H9 (cell line): Measurements from ENCODE around the gene KRTAP6-1. TPM values are rescaled to one million over a fixed set of nuclear protein-coding genes. Genes with fewer than 3 reads are reported as not detected.

ENCODE experiments used
- DNase-seq: peaks from one replicate; pipeline ENCODE4 v3.0.0-alpha.2; 2017
- H2AFZ ChIP-seq: one replicate; pipeline ENCODE4 v1.6.1; 2013; ENCODE audit warnings: mild to moderate bottlenecking, low read length, control low read depth, moderate library complexity
- H2AK5ac ChIP-seq: 2 replicates; pipeline ENCODE4 v1.6.1; 2013; ENCODE audit warnings: low read length, control low read depth, mixed read lengths; ENCODE audit not compliant: insufficient read length
- H2BK120ac ChIP-seq: one replicate; pipeline ENCODE4 v1.6.1; 2013; ENCODE audit warnings: low read depth, mild to moderate bottlenecking, low read length, control low read depth, inconsistent platforms; ENCODE audit not compliant: poor library complexity, severe bottlenecking
- H2BK12ac ChIP-seq: 2 replicates; pipeline ENCODE4 v1.6.1; 2013; ENCODE audit warnings: low read length, control low read depth, mixed read lengths, low read depth; ENCODE audit not compliant: insufficient read length
- H2BK15ac ChIP-seq: 2 replicates; pipeline ENCODE4 v1.6.1; 2013; ENCODE audit warnings: low read depth, low read length, control low read depth
- H2BK20ac ChIP-seq: one replicate; pipeline ENCODE4 v1.6.1; 2013; ENCODE audit warnings: low read depth, mild to moderate bottlenecking, low read length, control low read depth, inconsistent platforms; ENCODE audit not compliant: poor library complexity, severe bottlenecking
- H2BK5ac ChIP-seq: 2 replicates; pipeline ENCODE4 v1.6.1; 2013; ENCODE audit warnings: low read length, control low read depth, mixed read lengths; ENCODE audit not compliant: insufficient read length
- H3K14ac ChIP-seq: 2 replicates; pipeline ENCODE4 v1.6.1; 2013; ENCODE audit warnings: low read length, control low read depth; ENCODE audit not compliant: insufficient read depth
- H3K18ac ChIP-seq: 2 replicates; pipeline ENCODE4 v1.6.1; 2013; ENCODE audit warnings: low read depth, mild to moderate bottlenecking, mixed read lengths, low read length, control low read depth; ENCODE audit not compliant: insufficient read length
- H3K23ac ChIP-seq: 2 replicates; pipeline ENCODE4 v1.6.1; 2013; ENCODE audit warnings: low read length, control low read depth, mixed read lengths, low read depth; ENCODE audit not compliant: insufficient read length
- H3K23me2 ChIP-seq: 2 replicates; pipeline ENCODE4 v1.6.1; 2013; ENCODE audit warnings: low read depth, mild to moderate bottlenecking, mixed read lengths, low read length, control low read depth; ENCODE audit not compliant: insufficient read length, poor library complexity, severe bottlenecking
- H3K27ac ChIP-seq: 2 replicates; pipeline ENCODE4 v1.5.1; 2013; ENCODE audit warnings: low read length, control low read depth, mixed read lengths, low read depth; ENCODE audit not compliant: insufficient read length
- H3K27me3 ChIP-seq: 2 replicates; pipeline ENCODE4 v1.6.1; 2013; ENCODE audit warnings: low read length, control low read depth, inconsistent platforms; ENCODE audit not compliant: insufficient read depth
- H3K4ac ChIP-seq: 2 replicates; pipeline ENCODE4 v1.6.1; 2013; ENCODE audit warnings: low read depth, mild to moderate bottlenecking, control low read depth, inconsistent platforms, low read length, moderate library complexity
- H3K4me1 ChIP-seq: 2 replicates; pipeline ENCODE4 v1.6.1; 2013; ENCODE audit warnings: low read length, control low read depth, inconsistent platforms; ENCODE audit not compliant: insufficient read depth
- H3K4me2 ChIP-seq: 2 replicates; pipeline ENCODE4 v1.6.1; 2013; ENCODE audit warnings: low read length, control low read depth, mixed read lengths; ENCODE audit not compliant: insufficient read length, insufficient read depth
- H3K56ac ChIP-seq: 2 replicates; pipeline ENCODE4 v1.6.1; 2013; ENCODE audit warnings: low read depth, mild to moderate bottlenecking, mixed read lengths, low read length, control low read depth; ENCODE audit not compliant: insufficient read length
- H3K79me1 ChIP-seq: 2 replicates; pipeline ENCODE4 v1.6.1; 2013; ENCODE audit warnings: low read depth, mild to moderate bottlenecking, moderate library complexity, low read length, control low read depth, inconsistent platforms; ENCODE audit not compliant: insufficient read depth, poor library complexity, severe bottlenecking
- H3K79me2 ChIP-seq: 2 replicates; pipeline ENCODE4 v1.6.1; 2013; ENCODE audit warnings: low read length, control low read depth, inconsistent platforms; ENCODE audit not compliant: insufficient read depth
- H3K9ac ChIP-seq: 2 replicates; pipeline ENCODE4 v1.6.1; 2013; ENCODE audit warnings: low read length, control low read depth, mixed read lengths; ENCODE audit not compliant: insufficient read length; ENCODE audit errors: extremely low read depth
- H3K9me3 ChIP-seq: one replicate; pipeline ENCODE4 v1.6.1; 2013; ENCODE audit warnings: low read depth, low read length, inconsistent platforms; ENCODE audit not compliant: control insufficient read depth
- H3T11ph ChIP-seq: one replicate; pipeline ENCODE4 v1.6.1; 2013; ENCODE audit warnings: mild to moderate bottlenecking, low read length, control low read depth, inconsistent platforms
- H4K20me1 ChIP-seq: one replicate; pipeline ENCODE4 v1.6.1; 2013; ENCODE audit not compliant: control insufficient read depth, insufficient read length, insufficient read depth
- H4K5ac ChIP-seq: 2 replicates; pipeline ENCODE4 v1.6.1; 2013; ENCODE audit warnings: low read depth, mild to moderate bottlenecking, mixed read lengths, low read length, control low read depth; ENCODE audit not compliant: insufficient read length
- H4K8ac ChIP-seq: replicated peaks from 2 replicates; pipeline ENCODE4 v1.6.1; 2013; ENCODE audit warnings: low read length, control low read depth, mixed read lengths, low read depth; ENCODE audit not compliant: insufficient read length
- H4K91ac ChIP-seq: 2 replicates; pipeline ENCODE4 v1.6.1; 2013; ENCODE audit warnings: low read depth, mild to moderate bottlenecking, moderate library complexity, mixed read lengths, low read length, control low read depth; ENCODE audit not compliant: insufficient read length
- H3K27ac Mint-ChIP-seq, 3 experiments: 2 replicates in 2 of 3; 3 replicates in 1 of 3; pipeline ENCODE4 v1.8.0; 2020 to 2021; ENCODE audit warnings: mixed read lengths in 3 of 3, mild to moderate bottlenecking in 1 of 3, moderate library complexity in 1 of 3
- H3K27me3 Mint-ChIP-seq: 2 replicates; pipeline ENCODE4 v1.8.0; 2021; ENCODE audit warnings: low read depth, mild to moderate bottlenecking, moderate library complexity, mixed read lengths
- H3K36me3 Mint-ChIP-seq, 3 experiments: 2 replicates in 2 of 3; 3 replicates in 1 of 3; pipeline ENCODE4 v1.8.0; 2020 to 2021; ENCODE audit warnings: low read depth in 3 of 3, mixed read lengths in 3 of 3; ENCODE audit not compliant: insufficient read depth in 1 of 3
- H3K4me1 Mint-ChIP-seq, 2 experiments: 2 replicates each; pipeline ENCODE4 v1.8.0; 2020; ENCODE audit warnings: mixed read lengths in 2 of 2
- H3K4me3 Mint-ChIP-seq, 2 experiments: 2 replicates in 1 of 2; 3 replicates in 1 of 2; pipeline ENCODE4 v1.8.0; 2020 to 2021; ENCODE audit warnings: mild to moderate bottlenecking in 2 of 2, mixed read lengths in 2 of 2, moderate library complexity in 1 of 2
- H3K9me3 Mint-ChIP-seq, 2 experiments: 2 replicates in 1 of 2; 3 replicates in 1 of 2; pipeline ENCODE4 v1.8.0; 2020; ENCODE audit warnings: mild to moderate bottlenecking in 2 of 2, mixed read lengths in 2 of 2, moderate library complexity in 1 of 2
- WGBS: extraction: QIAGEN DNeasy Blood & Tissue Kit; methylation state at CpG from one replicate; pipeline ENCODE4 v1.1.7; 2013; ENCODE audit warnings: missing lambda C conversion rate, low lambda C conversion rate, mixed read lengths; ENCODE audit not compliant: insufficient read length; ENCODE audit errors: extremely low coverage; 5-methylcytosine and 5-hydroxymethylcytosine counted together
- long read RNA-seq: library from polyadenylated mRNA; unstranded; transcript quantifications from one replicate; pipeline ENCODE4 v2.0.0, GENCODE V29; 2020
- total RNA-seq: library from RNA; stranded (reverse); gene quantifications from 2 replicates; pipeline ENCODE4 v1.2.1, GENCODE V29; 2021
- TF ChIP-seq, protein P1 (sequence below): fragments of 200-600 bp; sonication (generic); conservative IDR thresholded peaks from 3 replicates; pipeline ENCODE4 v1.8.0; 2021; ENCODE audit warnings: antibody characterized with exemption, mild to moderate bottlenecking

The KRTAP6-1 gene, protein sequence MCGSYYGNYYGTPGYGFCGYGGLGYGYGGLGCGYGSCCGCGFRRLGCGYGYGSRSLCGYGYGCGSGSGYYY
- not detected in 2 replicates for total RNA-seq
- long read RNA-seq = 0 reads

DNA sequence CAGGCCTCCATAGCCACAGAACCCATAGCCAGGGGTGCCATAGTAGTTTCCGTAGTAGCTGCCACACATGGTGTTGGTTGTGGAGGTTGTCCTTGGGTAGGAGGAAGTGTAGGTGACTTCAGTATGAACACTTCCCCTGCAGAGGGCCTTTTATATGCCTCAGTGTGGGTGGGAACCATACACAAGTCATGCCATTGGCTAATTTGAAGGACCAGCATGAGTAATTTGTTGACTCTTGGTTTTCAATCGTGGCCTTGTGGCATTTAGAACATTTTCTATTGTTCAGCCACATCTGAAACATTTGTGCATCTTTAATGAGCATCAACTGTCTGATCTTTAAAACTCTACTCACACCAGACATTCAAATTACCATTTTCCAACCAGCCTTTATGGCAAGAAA, at the start of gene KRTAP6-1:
TSS of gene KRTAP6-1 (minus strand) at position 95 of the 400 bp plus-strand sequence. CDS start at position 69, 26 bp downstream.
- H3K27me3 Mint-ChIP-seq = no peaks in the 10 kb centered on the region; the same call in none of the 2 replicates
- H3K79me1 ChIP-seq = no peaks in the 10 kb centered on the region
- no CpG with 5 or more reads among the region's 2 CpGs for WGBS
- H3K4me2 ChIP-seq = no peak within 1 kb of the TSS
- H3K9me3 Mint-ChIP-seq = peaks cover 3 to 36% of the 10 kb centered on the region in 2 experiments; a peak in 4 of 5 replicates
- H3K4me1 Mint-ChIP-seq = no peaks in the 10 kb centered on the region
- no peak within 1 kb of the TSS for H4K8ac ChIP-seq
- no peak for DNase-seq
- H3T11ph ChIP-seq = no peak within 1 kb of the TSS
- H3K79me2 ChIP-seq = no peaks in the 10 kb centered on the region
- no peaks in the 10 kb centered on the region for H4K20me1 ChIP-seq
- no peak within 1 kb of the TSS for H2BK12ac ChIP-seq
- no peak within 1 kb of the TSS for H2BK120ac ChIP-seq
- no peak within 1 kb of the TSS for H2BK20ac ChIP-seq
- no peak within 1 kb of the TSS for H2AFZ ChIP-seq
- no peak within 1 kb of the TSS for H4K91ac ChIP-seq
- H3K36me3 Mint-ChIP-seq = peaks cover 0 to 17% (median 5%) of the 10 kb centered on the region in 3 experiments; a peak in 5 of 7 replicates
- H3K4me3 Mint-ChIP-seq = no peak within 1 kb of the TSS
- H2BK5ac ChIP-seq = no peak within 1 kb of the TSS
- no peak within 1 kb of the TSS for H3K27ac Mint-ChIP-seq
- no peak within 1 kb of the TSS for H2AK5ac ChIP-seq
- H3K27ac ChIP-seq = no peak within 1 kb of the TSS
- no peak within 1 kb of the TSS for H3K18ac ChIP-seq
- no peaks in the 10 kb centered on the region for H3K23me2 ChIP-seq
- H3K4me1 ChIP-seq = no peaks in the 10 kb centered on the region
- TF ChIP-seq, protein P1, sequence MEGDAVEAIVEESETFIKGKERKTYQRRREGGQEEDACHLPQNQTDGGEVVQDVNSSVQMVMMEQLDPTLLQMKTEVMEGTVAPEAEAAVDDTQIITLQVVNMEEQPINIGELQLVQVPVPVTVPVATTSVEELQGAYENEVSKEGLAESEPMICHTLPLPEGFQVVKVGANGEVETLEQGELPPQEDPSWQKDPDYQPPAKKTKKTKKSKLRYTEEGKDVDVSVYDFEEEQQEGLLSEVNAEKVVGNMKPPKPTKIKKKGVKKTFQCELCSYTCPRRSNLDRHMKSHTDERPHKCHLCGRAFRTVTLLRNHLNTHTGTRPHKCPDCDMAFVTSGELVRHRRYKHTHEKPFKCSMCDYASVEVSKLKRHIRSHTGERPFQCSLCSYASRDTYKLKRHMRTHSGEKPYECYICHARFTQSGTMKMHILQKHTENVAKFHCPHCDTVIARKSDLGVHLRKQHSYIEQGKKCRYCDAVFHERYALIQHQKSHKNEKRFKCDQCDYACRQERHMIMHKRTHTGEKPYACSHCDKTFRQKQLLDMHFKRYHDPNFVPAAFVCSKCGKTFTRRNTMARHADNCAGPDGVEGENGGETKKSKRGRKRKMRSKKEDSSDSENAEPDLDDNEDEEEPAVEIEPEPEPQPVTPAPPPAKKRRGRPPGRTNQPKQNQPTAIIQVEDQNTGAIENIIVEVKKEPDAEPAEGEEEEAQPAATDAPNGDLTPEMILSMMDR = no peak
- H3K23ac ChIP-seq = no peak within 1 kb of the TSS
- no peaks in the 10 kb centered on the region for H3K9me3 ChIP-seq
- H3K4ac ChIP-seq = no peak within 1 kb of the TSS
- H3K27me3 ChIP-seq = no peaks in the 10 kb centered on the region
- no peak within 1 kb of the TSS for H3K14ac ChIP-seq
- no peak within 1 kb of the TSS for H4K5ac ChIP-seq
- H2BK15ac ChIP-seq = no peak within 1 kb of the TSS
- H3K56ac ChIP-seq = no peak within 1 kb of the TSS
- no peak within 1 kb of the TSS for H3K9ac ChIP-seq
